CD4-positive, alpha-beta T cell treated with Interleukin-17A for 4 hours (primary cell): ENCODE data around the gene ADARB1.
"Not testable (repeated sequence)": the region's sequence is repeated elsewhere in the genome, so short reads cannot be mapped to it uniquely, and the experiment has no call there.

Experiments used
- DNase-seq: peaks from one replicate; pipeline ENCODE4 v3.0.0-alpha.2; 2020; ENCODE audit warnings: mixed read lengths

The ADARB1 gene

GRCh38 chr21:45074048-45074817 is at the start of gene ADARB1:
ADARB1 (plus strand) TSS chr21:45074580; CDS start chr21:45171657, 97,077 bp downstream.
- DNase-seq: peak; percentile 73

- DNase-seq: no peak
Measured at GRCh38 chr21:45026066-45026745, 48.2 kb upstream of the ADARB1 start.

GRCh38 chr21:45026826-45027225 is 47.6 kb upstream of the ADARB1 start:
- no peak for DNase-seq

GRCh38 chr21:45027241-45028196 is 46.9 kb upstream of the ADARB1 start:
- DNase-seq: no peak

DNA sequence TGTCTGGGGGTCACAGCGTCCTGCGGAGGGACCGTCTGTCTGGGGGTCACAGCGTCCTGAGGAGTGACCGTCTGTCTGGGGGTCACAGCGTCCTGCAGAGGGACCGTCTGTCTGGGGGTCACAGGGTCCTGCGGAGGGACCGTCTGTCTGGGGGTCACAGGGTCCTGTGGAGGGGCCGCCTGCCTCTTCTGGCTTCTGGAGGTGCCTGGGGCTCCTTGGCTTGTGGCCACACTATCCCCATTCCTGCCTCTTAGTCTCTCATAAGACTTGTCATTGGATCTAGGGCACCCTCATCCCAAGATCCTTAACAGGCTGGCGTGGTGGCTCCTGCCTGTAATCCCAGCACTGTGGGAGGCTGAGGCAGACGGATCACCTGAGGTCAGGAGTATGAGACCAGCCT is 45.7 kb upstream of the ADARB1 start:
- not testable (repeated sequence) for DNase-seq

DNA sequence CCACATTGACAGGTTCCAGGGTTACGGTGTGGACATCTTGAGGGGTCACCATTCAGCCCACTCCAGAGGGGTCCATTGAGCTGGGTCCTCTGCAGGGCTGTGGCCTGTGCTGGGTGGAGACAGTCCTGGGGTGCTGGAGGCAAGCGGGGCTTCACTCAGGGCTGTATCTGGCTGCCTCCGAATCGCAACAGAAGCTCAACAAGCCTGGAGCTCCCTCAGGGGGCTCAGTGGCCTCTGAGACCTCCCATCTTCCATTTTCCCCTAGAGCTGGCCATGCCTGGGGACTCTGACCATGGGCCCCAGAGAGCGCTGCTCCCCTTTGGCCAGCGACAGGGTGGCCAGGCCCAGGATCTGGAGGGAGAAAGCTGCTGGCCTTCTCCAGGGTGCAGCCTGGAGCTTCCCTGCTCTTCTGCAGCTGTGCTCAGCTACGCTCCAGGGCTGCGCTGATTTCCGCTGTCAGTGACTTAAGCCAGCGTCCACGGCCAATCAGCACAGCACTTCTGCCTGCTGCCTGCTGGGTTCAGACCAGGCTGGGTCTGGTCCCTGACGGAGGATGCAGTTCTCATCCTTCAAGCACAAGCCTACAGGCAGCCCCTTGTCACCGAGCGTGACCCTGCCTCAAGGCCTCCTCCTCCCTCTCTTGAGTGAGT is 45.0 kb upstream of the ADARB1 start:
- no peak for DNase-seq

DNA sequence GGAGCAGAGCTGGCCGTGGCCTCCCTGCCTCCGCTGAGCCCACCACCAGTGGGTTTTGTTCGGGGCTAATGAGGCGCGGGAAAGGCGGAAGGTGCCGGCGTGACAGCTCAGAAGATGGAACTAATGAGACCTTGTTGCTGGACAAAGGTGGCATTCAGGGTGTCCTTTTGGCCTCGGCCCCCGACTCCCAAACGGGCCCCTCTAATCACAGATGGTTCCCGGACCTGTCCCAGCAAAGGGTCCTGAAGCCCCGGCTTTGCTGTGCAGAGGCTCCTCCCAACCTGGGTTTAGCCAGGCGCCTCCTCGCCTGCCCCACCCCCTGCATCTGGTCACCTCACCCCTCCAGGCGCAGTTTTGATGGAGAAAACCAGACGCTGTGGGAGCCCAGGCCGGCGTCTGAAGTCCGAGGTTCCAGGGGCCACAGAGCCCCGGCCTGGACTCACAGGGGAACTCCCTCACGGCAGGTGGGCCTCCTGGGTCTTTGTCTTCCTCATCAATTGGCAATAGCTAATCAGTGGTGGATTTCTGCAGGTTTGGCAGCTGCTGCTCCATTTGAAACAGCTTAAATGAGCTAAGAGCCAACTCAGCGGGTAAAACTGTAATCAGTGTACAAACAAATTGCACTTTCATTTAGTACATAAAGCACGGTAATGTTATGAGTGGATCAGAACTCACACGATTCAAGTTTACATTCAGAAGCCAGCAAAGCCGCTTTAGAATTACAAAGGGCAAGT is 44.3 kb upstream of the ADARB1 start:
- no peak for DNase-seq

DNA sequence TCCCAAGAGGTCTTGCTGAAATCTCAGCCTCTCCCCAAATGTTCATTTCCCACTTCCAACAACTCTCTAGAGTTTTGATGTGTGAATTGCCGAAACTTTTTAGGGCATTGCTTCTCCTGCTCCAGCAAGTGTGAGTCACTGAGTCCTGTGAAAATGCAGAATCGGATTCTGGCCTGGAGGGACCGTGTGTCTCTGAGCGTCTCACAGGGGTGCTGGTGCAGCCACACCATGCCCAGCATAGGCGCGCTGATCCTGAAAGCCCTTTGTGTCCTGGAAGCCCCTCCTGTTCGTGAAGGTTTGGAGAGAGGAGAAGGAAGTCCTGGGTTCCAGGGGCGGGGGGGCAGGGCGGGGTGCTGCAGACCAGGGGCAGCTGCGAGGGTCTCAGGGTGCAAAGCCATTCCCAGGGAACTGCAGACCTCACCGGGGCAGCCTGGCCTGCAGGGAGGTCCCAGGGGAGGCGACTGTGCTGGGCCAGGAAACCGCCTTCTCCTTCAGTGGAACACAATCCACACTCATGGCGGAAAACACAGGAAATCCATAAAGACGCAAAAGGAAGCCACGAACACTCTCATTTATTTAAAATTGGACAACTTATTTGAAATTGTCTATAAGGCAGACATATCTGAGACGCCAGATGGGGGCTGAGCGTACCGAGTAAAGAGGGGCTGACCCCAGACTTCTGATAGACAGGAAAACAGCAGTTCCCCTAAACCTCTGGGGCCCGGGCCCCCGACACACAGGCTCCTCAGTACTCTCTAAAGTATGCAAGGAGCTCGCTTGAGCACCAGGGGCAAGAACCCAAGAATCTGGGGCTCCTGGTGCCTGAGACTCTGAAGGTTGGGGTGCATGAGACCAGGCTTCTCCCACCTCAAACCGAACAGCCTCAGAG is 43.5 kb upstream of the ADARB1 start:
- DNase-seq: no peak

DNA sequence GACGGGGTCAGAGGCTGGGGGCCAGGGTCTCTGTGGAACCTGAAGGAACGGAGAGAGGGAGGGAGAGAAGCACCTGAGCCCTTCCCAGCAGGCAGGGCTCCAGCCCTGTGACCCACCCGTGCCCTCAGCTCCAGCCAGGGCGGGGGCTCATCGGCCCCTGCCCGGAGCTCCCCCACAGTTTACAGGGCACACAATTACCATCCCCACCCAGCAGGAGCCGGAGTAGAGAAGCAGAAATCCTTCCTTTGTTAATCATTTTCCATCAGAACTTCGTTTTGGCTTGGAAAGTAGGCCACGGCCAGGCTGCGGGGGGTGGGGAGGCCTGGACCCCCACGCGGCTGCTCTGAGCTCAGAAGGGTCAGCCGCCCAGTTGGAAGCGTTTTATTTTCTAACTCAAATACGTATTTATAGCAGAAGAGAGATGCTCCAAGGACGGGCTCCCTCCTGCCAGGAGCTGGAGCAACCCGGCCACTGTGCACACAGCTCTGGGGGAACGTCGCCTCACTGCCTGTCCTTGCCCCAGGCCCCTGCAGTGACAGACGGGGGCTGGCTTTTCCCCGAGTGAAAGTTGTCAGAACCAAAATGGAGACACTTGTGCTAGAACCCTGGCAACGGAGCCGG is 42.7 kb upstream of the ADARB1 start:
- no peak for DNase-seq

GRCh38 chr21:45032332-45032731 is 42.0 kb upstream of the ADARB1 start:
- no peak for DNase-seq

GRCh38 chr21:45032977-45033710 is 41.2 kb upstream of the ADARB1 start:
- DNase-seq: no peak

- no peak for DNase-seq
Measured at GRCh38 chr21:45033791-45034555, 40.4 kb upstream of the ADARB1 start.

DNA sequence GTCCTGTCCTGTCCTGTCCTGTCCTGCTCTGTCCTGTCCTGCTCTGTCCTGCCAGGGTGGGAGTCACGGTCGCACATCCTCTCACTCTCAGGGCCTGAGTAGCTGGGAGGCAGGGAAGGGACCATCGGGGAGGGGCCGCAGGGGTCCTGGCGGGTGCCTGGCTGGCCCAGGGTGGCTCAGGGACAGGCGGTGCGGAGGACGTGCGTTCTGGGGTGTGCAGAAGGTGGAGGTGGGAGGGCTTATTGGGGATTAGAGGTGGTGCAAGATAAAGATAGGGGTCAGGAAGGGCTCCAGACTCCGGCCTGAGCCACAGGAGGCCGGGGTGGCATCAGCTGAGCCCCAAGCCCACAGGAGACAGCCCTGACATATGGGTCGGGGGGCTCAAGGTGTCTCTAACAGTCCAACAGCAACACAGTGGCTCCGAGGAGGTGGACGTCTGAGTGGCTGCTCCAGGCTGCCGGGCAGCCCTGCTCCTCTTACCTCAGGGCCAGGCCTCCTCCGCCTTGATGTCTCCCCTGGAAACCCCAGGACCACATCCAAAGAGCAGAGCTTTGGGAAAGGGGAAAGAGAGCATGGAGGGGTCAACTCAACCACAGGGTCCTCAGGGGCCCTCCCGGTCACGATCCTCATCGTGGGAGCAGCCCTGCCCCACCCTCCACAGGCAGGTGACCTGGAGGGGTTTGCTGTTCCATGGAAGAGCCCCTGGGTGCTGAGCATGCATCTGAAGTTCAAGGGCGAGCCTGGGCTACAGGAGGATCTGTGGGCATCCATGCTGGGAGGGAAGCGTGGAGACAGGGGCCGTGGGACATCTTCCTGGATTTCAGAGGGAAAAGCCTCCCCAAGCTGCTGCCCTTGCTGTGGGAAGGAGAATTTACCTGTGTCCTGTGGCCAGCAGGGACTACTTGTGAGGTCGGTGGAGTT is 39.6 kb upstream of the ADARB1 start:
- no peak for DNase-seq

DNA sequence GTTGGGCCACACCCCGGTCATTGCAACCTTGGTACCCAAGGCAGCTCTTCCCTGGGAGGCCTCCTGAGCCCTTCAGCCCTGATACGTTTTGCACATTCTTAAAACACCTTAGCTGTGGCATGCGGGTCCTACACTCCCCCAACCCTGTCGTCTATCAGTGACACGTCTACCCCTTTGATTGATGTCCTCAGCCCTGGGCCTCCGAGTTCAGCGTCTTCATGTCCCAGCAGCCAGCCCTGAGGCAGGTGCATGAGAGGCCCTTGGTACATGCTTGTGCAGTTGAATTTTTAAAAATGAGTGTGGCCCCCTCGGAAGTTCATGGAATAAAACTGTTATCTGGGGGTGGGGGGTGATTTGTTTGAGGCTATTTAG is 38.9 kb upstream of the ADARB1 start:
- no peak for DNase-seq

- DNase-seq: no peak
Measured at GRCh38 chr21:45036630-45037029, 37.8 kb upstream of the ADARB1 start.

DNA sequence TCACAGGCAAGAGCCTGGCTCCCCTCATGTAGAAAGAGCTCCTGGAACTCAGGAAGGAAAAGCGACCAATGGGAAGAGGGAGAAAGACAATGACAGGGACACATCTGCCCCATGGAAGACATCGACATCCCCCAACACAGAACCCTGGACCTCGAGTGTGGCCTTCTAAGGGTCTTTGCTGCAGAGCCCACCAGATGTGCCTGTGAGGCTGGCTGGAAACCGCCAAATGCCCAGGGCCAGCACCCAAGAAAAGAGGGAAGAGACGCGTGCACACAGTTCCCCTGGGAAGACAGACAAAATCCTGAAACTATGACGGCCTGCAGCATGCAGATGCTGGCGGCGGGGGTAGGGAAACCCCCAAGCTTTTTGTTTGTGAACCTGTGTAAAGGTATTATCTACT is 36.4 kb upstream of the ADARB1 start:
- no peak for DNase-seq

- no peak for DNase-seq
Measured at GRCh38 chr21:45039317-45040156, 34.8 kb upstream of the ADARB1 start.
